Neutrophil (primary cell): ENCODE measurements around the gene SNX14.
A peak's percentile ranks its signal among the peaks of the same experiment; 100 is the strongest.

Source experiments
- H3K27ac ChIP-seq: fragments of 200-600 bp; sonication (generic); 2 replicates; pipeline ENCODE4 v1.5.1; 2016; ENCODE audit warnings: mild to moderate bottlenecking, moderate library complexity
- H3K27me3 ChIP-seq: fragments of 200-600 bp; sonication (generic); 2 replicates; pipeline ENCODE4 v1.6.0; 2016; ENCODE audit warnings: mild to moderate bottlenecking
- H3K36me3 ChIP-seq: fragments of 200-600 bp; sonication (generic); 2 replicates; pipeline ENCODE4 v1.5.1; 2017
- H3K4me1 ChIP-seq, 2 experiments: fragments of 200-600 bp in 1 of 2; sonication (generic) in 1 of 2; 1 replicate in 1 of 2; 2 replicates in 1 of 2; pipeline versions ENCODE4 v1.5.1 to v1.6.1; 2013 to 2016; ENCODE audit warnings: low read depth in 1 of 2, low read length in 1 of 2, mild to moderate bottlenecking in 1 of 2, moderate library complexity in 1 of 2; ENCODE audit not compliant: control insufficient read depth in 1 of 2, insufficient read depth in 1 of 2
- H3K4me3 ChIP-seq, 2 experiments: fragments of 200-600 bp in 1 of 2; sonication (generic) in 1 of 2; 1 replicate in 1 of 2; 2 replicates in 1 of 2; pipeline ENCODE4 v1.5.1; 2013 to 2016; ENCODE audit warnings: low read depth in 1 of 2, low read length in 1 of 2, mild to moderate bottlenecking in 1 of 2, moderate library complexity in 1 of 2
- H3K9me3 ChIP-seq: fragments of 200-600 bp; sonication (generic); 2 replicates; pipeline ENCODE4 v1.5.1; 2016
- CTCF ChIP-seq: fragments of 200-600 bp; sonication (generic); IDR thresholded peaks from 2 replicates; pipeline ENCODE4 v1.5.1; 2016; ENCODE audit warnings: antibody characterized with exemption

The SNX14 gene

GRCh38 chr6:85493389-85493788 lies 100.3 kb downstream of the SNX14 start:
- Histone ChIP-seq H3K36me3 (no peaks in the 10 kb centered on the region), H3K4me1 (peaks cover 0 to 11% of the 10 kb centered on the region in 2 experiments), H3K9me3 (no peaks in the 10 kb centered on the region), H3K27me3 (no peaks in the 10 kb centered on the region), H3K4me3 (no peak overlapping the region), H3K27ac (no peak overlapping the region)
- TF ChIP-seq CTCF: no peak

- no peak for TF ChIP-seq CTCF
- Histone ChIP-seq H3K36me3 (no peaks in the 10 kb centered on the region), H3K27me3 (no peaks in the 10 kb centered on the region), H3K9me3 (no peaks in the 10 kb centered on the region), H3K4me3 (no peak overlapping the region), H3K27ac (no peak overlapping the region), H3K4me1 (peaks cover 0 to 10% of the 10 kb centered on the region in 2 experiments)
Observed at GRCh38 chr6:85490516-85491248, 103.0 kb downstream of the SNX14 start.

GRCh38 chr6:85484948-85485347 lies 108.7 kb downstream of the SNX14 start:
- H3K4me3 ChIP-seq: no peak overlapping the region
- no peak for TF ChIP-seq CTCF
- no peaks in the 10 kb centered on the region for H3K27me3 ChIP-seq
- no peaks in the 10 kb centered on the region for H3K4me1 ChIP-seq
- H3K27ac ChIP-seq: no peak overlapping the region
- H3K36me3 ChIP-seq: no peaks in the 10 kb centered on the region
- no peaks in the 10 kb centered on the region for H3K9me3 ChIP-seq

- Histone ChIP-seq H3K27me3 (no peaks in the 10 kb centered on the region), H3K4me3 (no peak overlapping the region), H3K36me3 (no peaks in the 10 kb centered on the region), H3K4me1 (no peaks in the 10 kb centered on the region), H3K9me3 (no peaks in the 10 kb centered on the region), H3K27ac (no peak overlapping the region)
- TF ChIP-seq CTCF: no peak
Observed at GRCh38 chr6:85483846-85484245, 109.8 kb downstream of the SNX14 start.

- peak; percentile 97 for TF ChIP-seq CTCF
- no peaks in the 10 kb centered on the region for H3K4me1 ChIP-seq
- no peaks in the 10 kb centered on the region for H3K9me3 ChIP-seq
- no peak overlapping the region for H3K27ac ChIP-seq
- H3K36me3 ChIP-seq: no peaks in the 10 kb centered on the region
- no peak overlapping the region for H3K4me3 ChIP-seq
- no peaks in the 10 kb centered on the region for H3K27me3 ChIP-seq
Observed at GRCh38 chr6:85482905-85483700, 110.6 kb downstream of the SNX14 start.
